KMS-11 (cell line): ENCODE results near the gene MAP2K4.

Experiments
- H2AFZ ChIP-seq: fragments of 200-600 bp; sonication (generic); 2 replicates; pipeline ENCODE4 v1.6.1; 2016; ENCODE audit warnings: antibody characterized with exemption, mixed run types, low read depth
- H3K27ac ChIP-seq: fragments of 200-600 bp; sonication (generic); 2 replicates; pipeline ENCODE4 v1.6.1; 2016; ENCODE audit warnings: mild to moderate bottlenecking, mixed run types
- H3K27me3 ChIP-seq: fragments of 200-600 bp; sonication (generic); 2 replicates; pipeline ENCODE4 v1.6.1; 2017; ENCODE audit warnings: mild to moderate bottlenecking, low read depth, mixed run types, moderate library complexity; ENCODE audit not compliant: insufficient read depth
- H3K36me3 ChIP-seq: fragments of 200-600 bp; sonication (generic); 2 replicates; pipeline ENCODE4 v1.6.1; 2017; ENCODE audit warnings: mild to moderate bottlenecking, mixed run types; ENCODE audit not compliant: insufficient read depth
- H3K4me1 ChIP-seq: fragments of 200-600 bp; sonication (generic); 2 replicates; pipeline ENCODE4 v1.6.1; 2016; ENCODE audit warnings: mild to moderate bottlenecking, low read depth, mixed run types; ENCODE audit not compliant: poor library complexity, severe bottlenecking
- H3K4me2 ChIP-seq: fragments of 200-600 bp; sonication (generic); 2 replicates; pipeline ENCODE4 v1.7.0; 2016; ENCODE audit warnings: mild to moderate bottlenecking, mixed run types
- H3K4me3 ChIP-seq: fragments of 200-600 bp; sonication (generic); IDR thresholded peaks from 2 replicates; pipeline ENCODE4 v1.6.1; 2017; ENCODE audit warnings: low read depth, low read length, mixed read lengths; ENCODE audit not compliant: insufficient read depth
- H3K79me2 ChIP-seq: fragments of 200-600 bp; sonication (generic); 2 replicates; pipeline ENCODE4 v1.6.1; 2016; ENCODE audit warnings: low read depth, mixed run types; ENCODE audit not compliant: insufficient read depth
- H3K9ac ChIP-seq: fragments of 200-600 bp; sonication (generic); 2 replicates; pipeline ENCODE4 v1.6.1; 2016; ENCODE audit warnings: mild to moderate bottlenecking, mixed run types
- H4K20me1 ChIP-seq: fragments of 200-600 bp; sonication (generic); 2 replicates; pipeline ENCODE4 v1.6.1; 2016; ENCODE audit warnings: mild to moderate bottlenecking, mixed run types; ENCODE audit not compliant: insufficient read depth
- CTCF ChIP-seq: fragments of 200-600 bp; sonication (generic); conservative IDR thresholded peaks from 2 replicates; pipeline ENCODE4 v1.6.1; 2017; ENCODE audit warnings: low read depth, mild to moderate bottlenecking, antibody characterized with exemption, low read length, moderate library complexity, mixed read lengths

MAP2K4 gene

GRCh38 chr17:12127667-12128066 is 107.0 kb downstream of the MAP2K4 start:
- Histone ChIP-seq H2AFZ (no peak overlapping the region), H3K36me3 (no peaks in the 10 kb centered on the region), H3K4me3 (no peak overlapping the region), H3K4me1 (no peaks in the 10 kb centered on the region), H3K79me2 (no peaks in the 10 kb centered on the region), H3K9ac (no peak overlapping the region), H3K4me2 (no peak overlapping the region), H4K20me1 (no peaks in the 10 kb centered on the region), H3K27ac (no peak overlapping the region), H3K27me3 (no peaks in the 10 kb centered on the region)
- no peak for TF ChIP-seq CTCF

GRCh38 chr17:12128946-12129345 is 108.3 kb downstream of the MAP2K4 start:
- Histone ChIP-seq H3K79me2 (no peaks in the 10 kb centered on the region), H3K27ac (no peak overlapping the region), H3K4me2 (no peak overlapping the region), H3K27me3 (no peaks in the 10 kb centered on the region), H3K9ac (no peak overlapping the region), H3K4me3 (no peak overlapping the region), H4K20me1 (no peaks in the 10 kb centered on the region), H3K36me3 (no peaks in the 10 kb centered on the region), H3K4me1 (no peaks in the 10 kb centered on the region), H2AFZ (no peak overlapping the region)
- no peak for TF ChIP-seq CTCF

- TF ChIP-seq CTCF, result no peak
- H3K4me1 ChIP-seq, result no peaks in the 10 kb centered on the region
- no peak overlapping the region for H3K4me2 ChIP-seq
- no peak overlapping the region for H3K27ac ChIP-seq
- H3K36me3 ChIP-seq, result no peaks in the 10 kb centered on the region
- no peaks in the 10 kb centered on the region for H3K79me2 ChIP-seq
- H2AFZ ChIP-seq, result no peak overlapping the region
- no peak overlapping the region for H3K4me3 ChIP-seq
- H4K20me1 ChIP-seq, result no peaks in the 10 kb centered on the region
- H3K27me3 ChIP-seq, result no peaks in the 10 kb centered on the region
- no peak overlapping the region for H3K9ac ChIP-seq
These were observed 112.5 kb downstream of the MAP2K4 start for GRCh38 chr17:12133183-12133582.

DNA sequence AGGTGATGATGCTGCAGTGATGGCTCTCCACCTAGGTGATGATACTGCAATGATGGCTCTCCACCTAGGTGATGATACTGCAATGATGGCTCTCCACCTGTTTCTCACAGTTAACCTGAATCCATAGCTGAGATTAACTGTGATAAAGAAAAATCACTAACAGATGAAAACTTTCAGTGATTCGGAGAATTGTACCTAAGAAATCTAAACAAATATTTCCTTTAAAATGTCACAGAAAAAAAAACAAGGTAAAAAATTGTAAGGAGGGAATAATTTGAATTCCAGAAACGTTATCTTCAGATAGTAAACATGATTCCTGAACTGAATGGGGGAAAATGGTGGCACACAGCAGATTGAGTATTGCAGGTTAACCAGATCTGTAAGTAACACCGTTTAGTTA is 113.4 kb downstream of the MAP2K4 start:
- no peaks in the 10 kb centered on the region for H3K36me3 ChIP-seq

More for the DNA sequence above, 113.4 kb downstream of the MAP2K4 start:
- H3K27me3 ChIP-seq, result no peaks in the 10 kb centered on the region
- H3K27ac ChIP-seq, result no peak overlapping the region
- no peak overlapping the region for H3K4me3 ChIP-seq
- no peak overlapping the region for H3K9ac ChIP-seq
- no peak overlapping the region for H2AFZ ChIP-seq
- H4K20me1 ChIP-seq, result no peaks in the 10 kb centered on the region
- H3K4me1 ChIP-seq, result no peaks in the 10 kb centered on the region
- H3K4me2 ChIP-seq, result no peak overlapping the region
- no peak for TF ChIP-seq CTCF
- no peaks in the 10 kb centered on the region for H3K79me2 ChIP-seq
